Activated CD8-positive, alpha-beta memory T cell treated with anti-CD3 and anti-CD28 coated beads, Interleukin-2, amount 50 U/mL, for 48 hours (primary cell): ENCODE results near the gene IL10RB.

Experiments
- DNase-seq: peaks from one replicate; pipeline ENCODE4 v3.0.0-alpha.2; 2020

The IL10RB gene

GRCh38 chr21:33268393-33268736 is 2.2 kb downstream of the IL10RB start:
- no peak for DNase-seq

GRCh38 chr21:33268737-33269441 is 2.7 kb downstream of the IL10RB start:
- peak; percentile 69 for DNase-seq

GRCh38 chr21:33270986-33271385 is 4.8 kb downstream of the IL10RB start:
- DNase-seq, result no peak

- DNase-seq, result no peak
Observed at GRCh38 chr21:33273044-33273443, 6.9 kb downstream of the IL10RB start.

GRCh38 chr21:33278721-33279120 is 12.6 kb downstream of the IL10RB start:
- DNase-seq, result no peak

GRCh38 chr21:33279330-33279820 is 13.2 kb downstream of the IL10RB start:
- DNase-seq, result no peak

- DNase-seq, result no peak
Observed at GRCh38 chr21:33281096-33281652, 15.0 kb downstream of the IL10RB start.

GRCh38 chr21:33283203-33283602 is 17.0 kb downstream of the IL10RB start:
- DNase-seq, result no peak

GRCh38 chr21:33286076-33286475 is 19.9 kb downstream of the IL10RB start:
- no peak for DNase-seq

- no peak for DNase-seq
Observed at GRCh38 chr21:33286600-33287456, 20.7 kb downstream of the IL10RB start.

GRCh38 chr21:33289199-33289819 is 23.1 kb downstream of the IL10RB start:
- DNase-seq, result no peak

GRCh38 chr21:33290441-33290840 is 24.3 kb downstream of the IL10RB start:
- no peak for DNase-seq

GRCh38 chr21:33291686-33292085 is 25.5 kb downstream of the IL10RB start:
- no peak for DNase-seq

GRCh38 chr21:33292724-33293123 is 26.6 kb downstream of the IL10RB start:
- DNase-seq, result no peak

GRCh38 chr21:33293136-33293535 is 27.0 kb downstream of the IL10RB start:
- DNase-seq, result no peak

- no peak for DNase-seq
Observed at GRCh38 chr21:33293811-33294216, 27.6 kb downstream of the IL10RB start.

GRCh38 chr21:33296156-33296555 is 30.0 kb downstream of the IL10RB start:
- DNase-seq, result no peak

GRCh38 chr21:33299181-33299752 is 33.1 kb downstream of the IL10RB start:
- DNase-seq, result no peak

GRCh38 chr21:33300701-33301631 is 34.8 kb downstream of the IL10RB start:
- DNase-seq, result no peak

- no peak for DNase-seq
Observed at GRCh38 chr21:33301632-33302002, 35.5 kb downstream of the IL10RB start.

- DNase-seq, result no peak
Observed at GRCh38 chr21:33302055-33302454, 35.9 kb downstream of the IL10RB start.

- no peak for DNase-seq
Observed at GRCh38 chr21:33302796-33303195, 36.6 kb downstream of the IL10RB start.
